RKO (cell line): Measurements from ENCODE around the gene MAP4.
"Not testable (repeated sequence)": the region's sequence is repeated elsewhere in the genome, so short reads cannot be mapped to it uniquely, and the experiment has no call there.

Experiments
- DNase-seq: peaks from one replicate; pipeline ENCODE4 v3.0.0-alpha.2; 2016; ENCODE audit warnings: low spot score

Gene MAP4

DNA sequence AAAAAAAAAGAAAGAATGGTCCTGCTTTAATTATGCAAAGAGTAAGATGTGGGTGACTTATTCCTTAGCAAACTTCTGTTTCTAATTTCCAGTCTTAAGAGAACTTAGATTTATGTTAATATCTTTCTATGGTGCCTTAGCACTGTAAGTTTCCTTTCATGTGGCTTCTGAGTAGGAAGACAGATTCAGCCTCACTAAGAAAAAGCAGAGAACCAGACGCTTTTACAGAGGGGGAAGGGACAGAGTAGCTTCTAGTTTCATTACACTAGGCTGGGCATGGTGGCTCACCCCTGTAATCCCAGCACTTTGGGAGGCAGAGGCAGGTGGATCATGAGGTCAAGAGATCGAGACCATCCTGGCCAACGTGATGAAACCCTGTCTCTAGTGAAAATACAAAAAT, 118.3 kb downstream of the MAP4 start:
- DNase-seq: no peak

DNA sequence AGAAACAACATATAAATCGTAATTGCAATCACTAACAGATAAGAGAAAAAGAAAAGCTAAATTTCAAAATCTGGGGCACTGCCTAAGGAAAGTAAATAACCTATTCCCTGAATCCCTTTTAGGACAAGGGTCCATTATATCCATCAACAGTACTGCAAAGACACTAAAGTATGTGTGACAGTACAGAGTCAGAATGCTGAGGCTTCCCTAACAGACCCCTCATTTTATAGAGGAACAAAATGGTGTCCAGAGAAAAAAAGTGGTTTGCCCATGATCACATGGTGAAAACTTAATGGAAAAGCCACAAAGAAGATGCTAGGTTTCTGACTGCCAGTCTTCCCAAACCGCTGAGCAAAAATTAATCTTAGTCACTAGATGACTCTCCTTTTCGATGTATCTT, 119.5 kb downstream of the MAP4 start:
- no peak for DNase-seq

- DNase-seq: no peak
These were observed 121.0 kb downstream of the MAP4 start for GRCh38 chr3:47895241-47895640.

DNA sequence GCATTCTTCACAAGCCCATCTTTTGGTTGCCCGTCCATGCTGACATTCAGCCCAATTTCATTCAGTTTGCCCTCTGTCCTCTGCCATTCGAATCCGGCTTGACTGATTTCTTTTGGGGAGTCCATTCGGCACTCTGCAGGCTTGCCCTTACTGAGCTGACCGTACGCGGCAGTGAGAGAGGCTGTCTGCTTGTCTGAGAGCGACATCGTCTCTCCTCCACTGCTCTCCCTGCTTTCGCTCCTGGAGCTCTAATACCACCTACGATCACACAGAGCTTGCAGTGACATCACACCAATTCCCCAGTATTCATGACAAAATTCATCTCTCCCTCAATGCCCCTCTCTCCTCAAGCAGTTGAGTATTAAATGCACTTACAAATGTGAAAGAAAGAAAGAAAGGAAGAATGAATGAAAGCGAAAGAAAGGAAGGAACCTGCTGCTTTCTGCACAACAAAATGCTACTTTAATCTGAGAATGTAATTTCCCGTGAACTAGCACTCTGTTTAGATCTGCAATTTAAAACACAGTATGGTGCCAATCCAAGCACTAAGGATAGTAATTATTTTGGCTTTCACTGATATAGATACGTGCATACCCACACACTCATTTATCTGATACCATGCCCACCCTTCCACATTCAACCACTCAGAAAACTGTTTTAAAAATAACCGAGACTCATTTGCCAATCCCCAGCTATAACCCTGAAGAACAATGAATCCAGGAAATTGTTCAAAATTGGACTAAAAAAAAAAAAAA, 123.8 kb downstream of the MAP4 start:
- no peak for DNase-seq

- no peak for DNase-seq
These were observed 124.6 kb downstream of the MAP4 start for GRCh38 chr3:47891613-47892005.

GRCh38 chr3:47890828-47891612, 125.2 kb downstream of the MAP4 start:
- DNase-seq: no peak

- DNase-seq: no peak
These were observed 125.9 kb downstream of the MAP4 start for GRCh38 chr3:47890126-47890827.

DNA sequence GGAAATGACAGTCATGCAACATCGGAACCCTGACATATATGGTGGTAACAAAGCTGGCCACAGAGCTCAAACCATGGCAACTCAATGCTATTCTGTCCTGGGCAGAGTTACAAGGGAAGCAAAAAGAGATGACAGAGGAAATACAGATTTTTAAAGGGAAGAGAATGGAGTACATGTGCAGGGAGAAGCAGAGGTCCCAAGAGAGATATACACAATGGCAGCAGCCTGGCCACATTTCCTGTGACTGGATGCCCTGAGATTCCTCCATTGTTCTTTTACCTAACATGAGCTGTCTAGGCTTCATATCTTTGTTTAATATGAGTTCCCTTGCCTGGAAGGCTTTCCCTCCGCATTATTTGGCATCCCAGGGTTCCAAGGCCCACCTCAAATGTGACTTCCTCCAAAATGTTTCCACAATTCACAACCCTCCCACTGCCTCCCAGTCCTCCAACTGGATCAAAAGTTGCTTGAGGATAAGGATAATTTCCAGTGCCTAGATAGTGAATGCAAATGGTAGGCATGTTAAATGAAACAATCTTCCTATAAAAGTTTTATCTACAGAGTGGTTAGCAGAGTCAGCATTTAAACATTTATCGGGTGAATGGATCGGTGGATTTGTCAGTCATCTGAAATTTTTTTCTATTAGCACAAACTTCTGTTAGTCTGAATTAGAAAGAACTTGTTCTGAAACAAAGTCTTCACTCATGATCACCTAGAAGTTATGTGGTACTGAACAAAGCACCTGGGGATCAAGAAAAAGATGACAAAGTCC, 127.0 kb downstream of the MAP4 start:
- DNase-seq: no peak

DNA sequence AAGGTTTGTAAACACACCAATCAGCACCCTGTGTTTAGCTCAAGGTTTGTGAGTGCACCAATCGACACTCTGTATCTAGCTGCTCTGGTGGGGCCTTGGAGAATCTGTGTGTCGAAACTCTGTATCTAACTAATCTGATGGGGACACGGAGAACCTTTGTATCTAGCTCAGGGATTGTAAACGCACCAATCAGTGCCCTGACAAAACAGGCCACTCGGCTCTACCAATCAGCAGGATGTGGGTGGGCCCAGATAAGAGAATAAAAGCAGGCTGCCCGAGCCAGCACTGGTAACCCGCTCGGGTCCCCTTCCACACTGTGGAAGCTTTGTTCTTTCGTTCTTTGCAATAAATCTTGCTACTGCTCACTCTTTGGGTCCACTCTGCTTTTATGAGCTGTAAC, 128.2 kb downstream of the MAP4 start:
- not testable (repeated sequence) for DNase-seq

- DNase-seq: no peak
These were observed 131.0 kb downstream of the MAP4 start for GRCh38 chr3:47885168-47885567.

GRCh38 chr3:47884603-47885002, 131.6 kb downstream of the MAP4 start:
- DNase-seq: no peak

DNA sequence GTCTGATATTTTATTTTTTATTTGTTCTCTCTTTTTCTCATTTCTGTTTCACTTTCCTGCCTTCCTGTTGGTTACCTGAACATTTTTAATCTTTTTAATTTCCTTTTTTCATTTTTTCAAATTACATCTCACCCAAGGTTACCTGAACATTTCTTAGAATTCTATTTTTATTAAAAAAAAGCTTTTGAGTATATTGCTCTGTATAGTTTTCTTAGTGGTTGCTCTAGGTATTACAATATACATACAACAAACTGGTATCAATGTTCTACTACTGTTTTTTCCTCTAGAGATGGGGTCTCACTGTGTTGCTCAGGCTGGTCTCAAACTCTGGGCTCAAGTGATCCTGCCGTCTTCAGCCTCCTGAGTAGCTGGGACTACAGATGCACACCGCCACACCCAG, 133.9 kb downstream of the MAP4 start:
- peak; percentile 16 for DNase-seq

DNA sequence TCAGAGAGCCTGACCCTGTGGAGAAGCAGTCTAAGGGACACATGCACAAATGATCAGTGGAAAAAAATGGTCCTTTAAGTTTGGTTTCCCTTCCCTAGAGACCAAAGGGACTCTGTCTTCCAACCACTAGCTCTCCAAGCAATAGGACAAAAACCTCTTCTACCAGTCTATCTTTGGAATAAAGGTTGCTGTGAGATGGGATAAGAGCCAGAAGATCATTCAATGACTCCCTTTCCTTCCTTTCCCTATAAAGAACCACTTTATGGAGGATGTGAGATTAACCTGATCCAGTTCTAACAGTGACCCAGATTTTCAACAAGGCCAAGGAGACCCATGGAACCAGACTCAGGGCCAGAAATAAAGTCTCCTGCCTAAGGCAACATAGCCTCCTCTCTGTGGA, 138.5 kb downstream of the MAP4 start:
- no peak for DNase-seq

- DNase-seq: no peak
These were observed 138.9 kb downstream of the MAP4 start for GRCh38 chr3:47877290-47877689.

DNA sequence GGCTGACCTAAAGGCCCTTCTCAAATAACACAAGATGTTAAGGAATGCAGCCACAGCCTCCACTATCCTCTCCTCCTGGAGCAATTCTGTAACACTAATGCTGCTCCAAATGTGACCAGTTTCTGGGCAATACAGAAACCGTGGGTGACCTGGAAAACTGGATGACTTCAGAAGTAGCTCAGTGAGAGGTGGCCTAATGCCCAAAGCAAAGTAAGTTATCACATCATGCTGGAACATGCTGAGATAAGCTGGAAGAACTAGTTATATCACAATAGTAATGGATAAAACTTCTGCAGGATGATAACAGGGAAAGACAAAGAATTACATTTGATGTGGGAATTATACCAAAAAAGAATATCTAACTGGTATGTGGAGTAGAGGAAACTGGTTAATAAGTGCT, 141.3 kb downstream of the MAP4 start:
- DNase-seq: no peak

DNA sequence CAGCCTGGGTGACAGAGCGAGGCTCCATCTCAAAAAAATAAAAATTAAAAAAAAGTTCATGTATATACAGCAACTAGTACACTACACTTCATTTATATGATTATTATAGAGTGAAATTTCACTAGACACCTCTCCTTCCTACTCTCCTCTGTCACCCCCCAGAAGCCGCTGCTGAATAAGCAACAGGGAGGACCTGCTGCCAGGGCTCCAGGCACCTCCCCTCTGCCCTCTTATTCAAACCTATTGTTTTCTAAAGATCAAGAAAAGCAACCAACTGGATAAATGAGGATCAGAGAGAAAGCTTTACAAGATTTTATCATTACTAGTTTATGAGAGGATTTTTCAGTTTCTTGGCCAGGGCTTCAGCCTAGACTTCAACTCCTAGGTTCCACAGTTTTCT, 141.8 kb downstream of the MAP4 start:
- no peak for DNase-seq

DNA sequence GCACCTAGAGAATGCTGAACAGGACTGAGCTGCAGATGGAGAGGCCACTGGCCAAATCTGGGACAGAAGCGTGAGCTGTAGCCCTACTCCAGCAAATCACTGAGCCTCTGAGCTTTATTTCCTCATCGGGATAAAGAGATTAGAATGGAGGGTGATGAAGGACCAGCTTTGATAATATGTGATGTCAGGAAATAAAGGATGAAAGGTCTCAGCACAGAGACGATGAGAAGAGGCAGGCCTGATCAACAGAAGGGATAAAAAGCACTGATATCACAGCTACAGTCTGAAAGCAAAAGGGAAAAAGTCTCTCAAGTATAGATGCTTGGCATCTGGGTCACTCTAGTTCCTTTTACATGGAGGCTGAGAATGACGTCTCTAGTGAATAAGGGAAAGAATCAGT, 143.3 kb downstream of the MAP4 start:
- DNase-seq: no peak

DNA sequence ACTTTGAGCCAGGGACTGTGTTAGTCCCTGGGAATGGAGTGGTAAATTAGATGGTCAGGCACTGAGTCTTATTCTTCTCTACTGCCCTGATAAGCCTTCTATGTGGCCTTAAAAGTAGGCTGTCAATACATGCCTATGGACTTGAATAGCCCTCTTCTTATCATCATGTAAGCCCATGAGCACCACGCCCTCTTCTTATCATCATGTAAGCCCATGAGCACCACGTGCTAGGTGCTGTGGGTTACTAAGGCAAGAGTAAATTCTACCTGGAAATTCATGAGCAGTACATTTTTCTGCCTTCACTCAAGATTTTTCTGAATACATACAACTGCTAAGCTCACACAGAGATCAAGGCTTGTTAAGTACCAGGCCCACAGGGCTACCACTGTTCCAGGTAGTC, 144.8 kb downstream of the MAP4 start:
- DNase-seq: no peak

DNA sequence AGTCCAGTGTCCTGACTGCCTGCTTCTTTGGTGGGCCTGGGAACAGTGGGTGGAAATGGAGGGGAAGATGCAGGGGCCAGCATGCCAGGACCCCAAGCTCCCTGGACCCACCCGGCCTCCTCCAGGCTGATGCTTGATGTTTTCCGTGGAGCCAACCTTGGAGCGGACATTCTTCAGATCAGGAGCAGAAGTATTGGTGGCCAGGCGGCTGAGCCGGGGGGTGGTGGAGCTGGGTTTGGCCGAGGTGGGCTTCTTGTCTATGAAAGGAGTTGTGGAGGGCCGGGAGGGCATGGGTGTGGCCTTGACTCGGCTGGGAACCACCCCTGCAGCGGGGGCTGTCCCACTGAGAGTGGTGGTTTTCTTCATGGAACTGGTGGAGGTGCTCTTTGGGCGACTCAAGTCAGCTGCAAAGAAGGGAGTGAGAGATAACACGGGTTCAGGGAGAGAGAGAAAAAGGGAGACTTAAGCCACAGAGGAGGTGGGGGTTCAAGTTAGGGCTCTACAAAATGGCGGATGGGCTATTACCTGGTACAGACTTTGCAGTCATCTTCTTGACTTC, 145.4 kb downstream of the MAP4 start:
- no peak for DNase-seq

DNA sequence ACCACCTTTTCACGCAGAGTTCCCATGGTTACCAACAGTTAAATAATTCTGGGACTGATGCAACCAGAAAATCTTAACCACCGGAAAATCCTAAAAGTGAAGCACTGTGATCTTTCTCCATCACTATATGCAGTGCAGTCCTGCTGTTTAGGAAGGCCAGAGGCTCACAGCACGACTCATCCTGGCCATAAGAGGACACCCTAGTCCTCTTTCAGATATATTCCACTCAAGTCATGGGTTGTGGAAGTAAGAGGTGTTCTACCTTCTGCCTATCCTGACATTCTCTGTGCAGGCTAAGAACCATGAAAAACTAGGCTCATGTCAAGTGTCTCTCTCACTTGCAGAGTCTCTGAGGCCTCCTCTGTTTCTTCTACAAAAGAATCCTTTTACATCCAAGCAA, 146.1 kb downstream of the MAP4 start:
- no peak for DNase-seq

DNA sequence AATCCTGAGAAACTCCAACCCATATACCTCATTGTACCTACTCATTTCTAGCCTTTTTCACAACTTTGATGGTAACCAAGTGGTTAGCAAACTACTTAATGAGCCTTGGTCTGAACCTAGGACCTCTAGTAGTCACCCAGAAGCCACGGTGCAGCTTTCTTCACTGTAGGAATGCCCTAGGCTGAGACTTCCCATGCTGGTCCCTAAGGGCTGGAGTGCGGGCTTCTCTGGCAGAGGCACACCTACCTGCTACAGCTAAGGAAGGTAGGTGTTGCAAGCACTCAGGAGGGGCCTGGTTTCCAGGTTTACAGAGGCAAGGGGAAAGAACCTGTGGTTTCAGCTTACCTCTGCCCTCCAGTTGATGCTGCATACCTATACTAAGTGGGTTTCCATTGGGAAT, 147.9 kb downstream of the MAP4 start:
- no peak for DNase-seq

DNA sequence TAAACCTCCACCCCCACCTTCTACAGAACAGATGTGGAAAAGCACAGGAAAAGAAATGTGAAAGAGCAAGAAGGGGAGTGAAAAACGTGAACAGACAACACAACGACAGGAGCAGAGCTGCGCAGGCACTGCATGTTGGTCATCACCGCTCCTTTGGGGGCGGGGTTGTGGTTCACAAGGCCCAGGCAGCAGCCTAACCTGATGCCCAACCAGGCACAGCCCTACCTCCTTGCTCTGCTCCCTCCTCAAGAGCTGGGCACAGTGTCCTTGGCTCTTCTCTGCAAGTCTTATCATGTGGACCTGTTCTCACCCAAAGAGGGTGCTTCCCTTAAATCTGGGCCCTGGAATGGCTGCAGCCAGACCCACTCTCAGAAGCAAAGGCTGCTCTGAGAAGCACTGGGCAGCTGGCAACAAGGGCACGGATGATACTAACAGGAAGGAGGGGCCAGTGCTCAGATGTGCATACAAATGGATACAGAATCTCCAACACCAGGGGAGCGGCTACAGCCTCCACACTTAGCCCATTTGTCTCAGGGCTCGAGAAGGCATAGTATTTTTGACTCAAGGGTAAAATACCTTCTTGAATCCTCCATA, 148.7 kb downstream of the MAP4 start:
- DNase-seq: no peak
